ENCODE results near the gene RANBP1. TPM values are rescaled to one million over a fixed set of nuclear protein-coding genes. Genes with fewer than 3 reads are reported as not detected.

The RANBP1 gene
- total and polyA plus RNA-seq, 2 donors (not counting 1 experiment from before 2014, with no cell fraction given), result 67.0 to 77.6 TPM

DNA sequence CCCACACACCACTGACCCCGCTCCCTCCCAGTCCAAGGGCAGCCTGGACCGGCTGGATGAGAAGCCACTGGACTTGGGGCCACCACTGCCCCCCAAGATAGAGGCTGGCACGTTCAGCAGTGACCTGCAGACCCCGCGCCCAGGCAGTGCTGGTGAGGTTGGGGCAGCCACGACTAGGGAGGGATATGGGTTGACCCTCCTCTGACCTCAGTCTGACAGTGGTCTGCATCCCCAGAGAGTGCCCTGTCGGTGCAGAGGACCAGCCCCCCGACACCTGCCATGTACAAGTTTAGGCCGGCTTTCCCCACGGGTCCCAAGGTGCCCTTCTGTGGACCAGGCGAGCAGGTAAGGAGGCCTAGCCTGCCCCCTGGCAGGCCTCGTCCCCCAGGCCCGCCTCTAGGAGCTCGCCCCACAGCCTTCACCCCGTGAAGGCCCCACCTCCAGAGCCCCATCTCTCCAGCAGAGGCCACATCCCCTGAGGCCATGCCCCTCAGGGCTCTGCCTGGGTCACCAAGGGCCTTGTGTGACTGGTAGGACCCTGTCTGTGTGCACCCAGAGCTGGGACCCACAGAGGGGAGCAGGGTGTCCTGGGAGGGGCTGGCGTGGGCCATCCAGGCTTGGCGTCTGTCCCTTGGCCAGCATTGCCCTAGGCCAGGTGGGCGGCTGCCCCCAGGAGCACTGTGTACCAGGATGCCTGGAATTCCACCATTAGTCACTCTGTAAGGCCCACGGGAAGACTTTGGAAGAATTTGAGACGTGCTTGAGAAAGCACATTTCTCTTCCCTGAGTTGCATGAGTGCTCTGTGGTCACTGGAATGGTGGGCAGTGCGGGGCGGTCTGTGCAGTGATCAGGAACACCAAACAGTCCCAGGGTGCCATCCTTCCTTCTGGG lies 25.5 kb downstream of the RANBP1 start:
- TF ChIP-seq, protein P1, sequence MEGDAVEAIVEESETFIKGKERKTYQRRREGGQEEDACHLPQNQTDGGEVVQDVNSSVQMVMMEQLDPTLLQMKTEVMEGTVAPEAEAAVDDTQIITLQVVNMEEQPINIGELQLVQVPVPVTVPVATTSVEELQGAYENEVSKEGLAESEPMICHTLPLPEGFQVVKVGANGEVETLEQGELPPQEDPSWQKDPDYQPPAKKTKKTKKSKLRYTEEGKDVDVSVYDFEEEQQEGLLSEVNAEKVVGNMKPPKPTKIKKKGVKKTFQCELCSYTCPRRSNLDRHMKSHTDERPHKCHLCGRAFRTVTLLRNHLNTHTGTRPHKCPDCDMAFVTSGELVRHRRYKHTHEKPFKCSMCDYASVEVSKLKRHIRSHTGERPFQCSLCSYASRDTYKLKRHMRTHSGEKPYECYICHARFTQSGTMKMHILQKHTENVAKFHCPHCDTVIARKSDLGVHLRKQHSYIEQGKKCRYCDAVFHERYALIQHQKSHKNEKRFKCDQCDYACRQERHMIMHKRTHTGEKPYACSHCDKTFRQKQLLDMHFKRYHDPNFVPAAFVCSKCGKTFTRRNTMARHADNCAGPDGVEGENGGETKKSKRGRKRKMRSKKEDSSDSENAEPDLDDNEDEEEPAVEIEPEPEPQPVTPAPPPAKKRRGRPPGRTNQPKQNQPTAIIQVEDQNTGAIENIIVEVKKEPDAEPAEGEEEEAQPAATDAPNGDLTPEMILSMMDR (IDR thresholded peaks at IDR 0.05), result no peak
- no peak for TF ChIP-seq EZH2 (IDR thresholded peaks at IDR 0.05; ENCODE audit: borderline replicate concordance, insufficient read depth, low read depth, low read length, poor library complexity, severe bottlenecking)
- 96% methylated on average over 19 of the region's 22 CpGs for WGBS (ENCODE audit: insufficient coverage)
- Histone ChIP-seq H3K27me3 (replicated peaks in 1 of 4; ENCODE audit: control extremely low read depth in 1 of 4, control insufficient read depth in 3 of 4, insufficient read depth in 4 of 4, low read length in 3 of 4) (no peaks in the 10 kb centered on the region), H3K4me1 (ENCODE audit: control insufficient read depth in 2 of 2, insufficient read depth in 2 of 2, low read length in 2 of 2) (peaks cover 0 to 9% of the 10 kb centered on the region in 2 donors), H3K36me3 (replicated peaks in 1 of 2; ENCODE audit: control extremely low read depth in 1 of 2, control insufficient read depth in 1 of 2, extremely low read depth in 1 of 2, insufficient read depth in 2 of 2, low read length in 1 of 2) (peaks cover 0 to 7% of the 10 kb centered on the region in 2 experiments), H3K9ac (ENCODE audit: low read length) (no peak overlapping the region), H3K79me2 (ENCODE audit: control insufficient read depth, insufficient read depth, low read length) (peaks cover 13% of the 10 kb centered on the region), H3K9me3 (ENCODE audit: control extremely low read depth in 1 of 3, control insufficient read depth in 2 of 3, insufficient read depth in 1 of 3, low read length in 2 of 3) (no peaks in the 10 kb centered on the region), H2AFZ (ENCODE audit: insufficient read depth, low read depth, low read length, poor library complexity, severe bottlenecking) (no peak overlapping the region), H3K4me3 (ENCODE audit: control extremely low read depth in 1 of 5, extremely low read depth in 1 of 5, insufficient read depth in 1 of 5, low read depth in 2 of 5, low read length in 4 of 5) (no peak overlapping the region), H4K20me1 (ENCODE audit: control insufficient read depth, insufficient read depth, low read length, poor library complexity, severe bottlenecking) (peaks cover 30% of the 10 kb centered on the region), H3K27ac (ENCODE audit: low read length in 2 of 2) (no peak overlapping the region), H3K4me2 (replicated peaks; ENCODE audit: low read depth, low read length, poor library complexity, severe bottlenecking) (no peak overlapping the region)
- DNase-seq (no peak), ATAC-seq (ENCODE audit: low read depth) (no peak)
- Mint-ChIP-seq H3K4me3 (no peak overlapping the region), H3K27ac (no peak overlapping the region), H3K4me1 (peaks cover 15% of the 10 kb centered on the region), H3K27me3 (no peaks in the 10 kb centered on the region), H3K9me3 (ENCODE audit: insufficient read depth) (no peaks in the 10 kb centered on the region)
- intact Hi-C loops (cut with micrococcal nuclease), result no loop called here
- CTCF ChIA-PET, result no interaction called here
- POLR2A ChIA-PET, result no interaction called here
